GM19023 (cell line): Measurements from ENCODE around the gene MYL4.
"Not testable (repeated sequence)": the region's sequence is repeated elsewhere in the genome, so short reads cannot be mapped to it uniquely, and the experiment has no call there.

ENCODE experiments used
- ATAC-seq: cut with Tn5 transposase; IDR thresholded peaks from one replicate; pipeline ENCODE4 v1.9.1; 2021; ENCODE audit warnings: mild to moderate bottlenecking, moderate library complexity; ENCODE audit not compliant: unreplicated experiment

Gene MYL4

DNA sequence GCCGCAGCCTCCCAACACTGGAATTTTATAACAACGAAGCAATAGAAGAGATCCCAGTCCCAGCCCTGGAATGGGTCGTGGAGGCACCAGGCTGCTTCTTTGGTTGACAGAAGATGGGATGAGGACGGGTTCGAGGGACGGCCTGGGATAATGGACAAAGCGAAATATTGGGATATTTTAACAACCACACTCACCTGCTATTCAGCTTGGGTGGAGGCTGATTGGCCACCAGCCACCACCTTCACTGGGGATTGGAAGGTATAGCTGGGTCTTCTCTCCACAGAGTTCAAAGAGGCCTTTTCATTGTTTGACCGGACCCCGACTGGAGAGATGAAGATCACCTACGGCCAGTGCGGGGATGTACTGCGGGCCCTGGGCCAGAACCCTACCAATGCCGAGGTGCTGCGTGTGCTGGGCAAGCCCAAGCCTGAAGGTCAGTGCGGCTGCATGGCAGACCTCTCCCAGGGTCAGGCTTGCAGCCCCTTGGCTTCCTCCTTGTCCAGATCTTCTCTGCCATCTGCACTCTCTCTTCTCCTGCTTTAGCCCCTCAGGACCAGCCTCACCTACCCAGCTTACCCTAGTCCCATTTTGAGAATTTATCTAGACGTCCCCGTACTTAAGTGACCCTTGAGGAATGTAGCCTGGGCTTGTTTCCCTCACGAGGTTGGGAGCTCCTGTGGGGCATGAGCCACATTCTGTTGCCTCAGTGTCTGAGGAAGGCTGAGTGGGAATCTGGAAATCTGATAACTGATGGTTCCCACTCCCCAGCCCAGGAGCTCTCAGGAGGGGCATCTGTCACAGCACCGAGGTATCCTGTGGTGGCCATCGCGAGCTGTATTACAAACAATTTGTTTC, 10.7 kb downstream of the MYL4 start:
- no peak for ATAC-seq

DNA sequence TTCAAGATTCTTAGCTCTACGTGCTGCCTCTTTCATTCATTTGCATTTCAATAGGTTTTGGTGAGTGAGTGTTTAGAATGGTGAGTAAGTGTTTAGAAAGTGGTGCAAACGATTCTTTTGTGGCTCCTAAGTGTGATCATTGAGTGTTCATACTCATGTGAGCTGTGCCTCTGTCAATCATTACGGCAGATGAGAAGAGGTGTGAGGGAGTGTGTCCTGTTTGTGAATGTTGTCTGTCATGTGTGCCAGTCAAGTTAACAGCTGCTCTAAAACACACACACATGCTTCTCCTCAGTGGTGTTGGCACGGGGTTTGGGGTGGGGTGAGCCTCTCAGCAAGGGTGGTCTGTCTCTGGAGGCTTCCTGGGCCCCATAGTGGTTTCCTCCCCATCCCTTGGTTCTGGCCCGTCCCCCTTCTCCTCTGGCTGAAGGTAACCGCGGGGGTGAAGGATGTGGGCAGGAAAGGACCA, 11.4 kb downstream of the MYL4 start:
- ATAC-seq = no peak

DNA sequence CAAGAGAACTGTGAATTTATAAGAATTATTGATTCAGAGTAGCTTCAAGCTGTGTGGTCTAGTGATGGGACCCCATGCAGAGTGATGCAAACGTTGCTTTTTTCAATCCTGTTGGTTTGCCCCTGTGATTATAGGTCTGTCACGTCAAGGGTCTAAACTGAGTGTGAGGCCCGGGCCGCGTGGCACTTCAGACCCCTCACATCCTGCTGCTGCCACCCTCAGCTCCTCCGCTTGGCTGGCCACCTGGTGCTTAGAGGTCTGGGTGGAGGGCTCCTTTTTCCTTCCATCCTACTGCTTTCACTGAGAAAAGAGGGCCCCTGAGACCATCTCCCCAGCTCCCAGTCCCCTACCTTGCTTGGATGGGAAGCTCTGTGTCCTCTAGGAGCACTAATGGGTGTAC, 12.0 kb downstream of the MYL4 start:
- ATAC-seq = no peak

DNA sequence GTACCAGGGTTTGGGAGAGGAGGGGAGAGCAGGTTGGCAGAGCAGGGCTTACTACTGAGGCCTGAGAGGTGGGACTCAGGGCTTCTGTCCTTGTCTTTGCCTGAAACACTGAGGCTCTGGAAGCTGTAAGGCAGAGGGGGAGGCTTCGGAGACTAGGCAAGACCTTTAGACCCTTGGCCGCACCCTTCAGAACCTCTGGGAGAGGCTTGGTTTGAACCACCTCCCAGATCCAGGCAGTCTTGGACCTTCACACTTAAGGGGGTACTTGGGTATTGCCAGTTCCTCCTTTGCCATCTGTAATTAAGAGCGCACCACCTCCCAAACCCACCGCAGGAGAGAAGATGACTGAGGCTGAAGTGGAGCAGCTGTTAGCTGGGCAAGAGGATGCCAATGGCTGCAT, 12.9 kb downstream of the MYL4 start:
- ATAC-seq = no peak

DNA sequence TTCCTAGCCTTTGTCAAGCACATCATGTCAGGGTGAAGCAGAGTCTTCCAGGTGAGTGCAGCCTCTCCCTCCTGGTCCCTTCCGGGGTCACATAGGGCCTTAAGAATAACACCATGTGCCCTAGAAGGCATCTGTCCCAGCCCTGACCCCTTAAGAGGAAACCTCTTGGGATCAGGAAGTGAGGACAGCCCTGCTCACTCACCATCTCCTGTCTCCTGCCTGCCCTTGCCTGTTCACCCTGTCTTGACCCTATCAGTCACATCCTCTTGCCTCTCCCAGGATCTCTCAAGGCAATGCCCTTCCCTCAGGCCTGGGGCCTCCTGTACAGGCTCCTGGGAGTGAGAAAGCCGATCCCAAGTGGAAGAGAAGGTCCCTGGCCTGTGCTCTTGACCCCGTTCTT, 13.9 kb downstream of the MYL4 start:
- ATAC-seq = no peak

DNA sequence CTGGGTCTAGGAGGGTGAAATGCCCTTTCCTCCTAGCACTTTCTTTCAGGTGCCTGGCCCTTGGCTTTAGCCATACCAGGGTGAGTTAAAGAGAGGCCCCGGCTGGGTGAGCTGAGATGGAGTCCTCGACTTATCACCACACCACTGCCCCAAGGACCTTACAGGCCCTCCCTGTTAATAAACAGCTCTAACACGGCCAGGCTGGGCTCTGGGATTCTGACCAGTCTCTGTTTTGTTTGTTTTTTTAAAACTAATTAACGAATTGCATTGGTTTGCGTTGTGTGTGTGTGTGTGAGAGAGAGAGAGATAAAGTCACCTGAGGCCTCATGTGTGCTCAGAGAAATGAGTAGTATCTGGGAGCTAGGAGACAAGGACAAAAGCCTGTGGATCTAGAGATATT, 14.3 kb downstream of the MYL4 start:
- no peak for ATAC-seq

DNA sequence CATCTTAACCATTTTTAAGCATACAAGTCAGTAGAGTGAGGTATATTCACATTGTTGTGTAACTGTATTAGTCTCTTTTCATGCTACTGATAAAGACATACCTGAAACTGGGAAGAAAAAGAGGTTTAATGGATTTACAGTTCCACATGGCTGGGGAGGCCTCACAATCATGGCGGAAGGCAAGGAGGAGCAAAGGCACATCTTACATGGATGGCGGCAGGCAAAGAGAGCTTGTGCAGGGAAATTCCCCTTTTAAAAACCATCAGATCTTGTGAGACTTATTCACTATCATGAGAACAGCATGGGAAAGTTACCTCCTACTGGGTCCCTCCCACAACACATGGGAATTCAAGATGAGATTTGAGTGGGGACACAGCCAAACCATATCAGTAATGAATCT, 14.9 kb downstream of the MYL4 start:
- ATAC-seq = not testable (repeated sequence)

DNA sequence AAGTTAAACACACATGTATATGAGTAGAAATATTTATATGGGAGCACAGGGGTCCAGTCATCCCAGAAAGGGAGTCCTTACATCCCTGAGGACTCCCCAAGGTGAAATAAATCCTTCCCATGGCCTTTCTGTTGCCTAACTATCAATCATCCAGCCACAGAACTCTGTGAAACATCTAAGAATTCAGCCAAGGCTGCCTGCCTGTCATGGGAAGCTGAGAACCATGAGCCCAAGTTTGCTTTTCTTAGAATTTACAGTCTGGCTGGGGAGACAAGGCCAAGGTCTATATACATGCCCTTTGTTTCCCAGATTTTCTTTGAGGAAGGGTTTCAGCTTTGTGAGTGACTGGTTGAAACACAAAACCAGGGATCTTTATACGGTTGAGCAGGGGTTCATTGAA, 15.8 kb downstream of the MYL4 start:
- no peak for ATAC-seq

DNA sequence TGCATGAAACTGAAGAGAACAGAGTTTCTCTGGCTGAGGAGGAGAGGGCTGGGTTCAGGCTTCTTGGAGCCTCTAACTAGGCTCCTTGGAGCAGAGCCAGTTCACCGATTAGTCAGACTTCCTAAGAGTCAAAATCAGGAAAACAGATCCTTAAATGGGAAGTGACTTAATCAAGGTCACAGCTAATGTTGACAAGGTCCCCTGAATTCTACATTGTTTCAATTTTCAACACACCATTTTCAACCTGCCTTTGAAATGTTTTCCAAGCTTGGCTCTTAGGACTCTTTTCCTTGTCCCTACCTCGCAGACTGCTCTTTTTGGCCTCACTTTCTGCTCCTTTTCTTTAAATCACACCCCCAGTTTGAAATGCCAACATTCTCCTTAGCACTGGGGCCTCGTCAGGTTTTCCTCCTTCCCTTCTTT, 16.3 kb downstream of the MYL4 start:
- ATAC-seq = no peak

DNA sequence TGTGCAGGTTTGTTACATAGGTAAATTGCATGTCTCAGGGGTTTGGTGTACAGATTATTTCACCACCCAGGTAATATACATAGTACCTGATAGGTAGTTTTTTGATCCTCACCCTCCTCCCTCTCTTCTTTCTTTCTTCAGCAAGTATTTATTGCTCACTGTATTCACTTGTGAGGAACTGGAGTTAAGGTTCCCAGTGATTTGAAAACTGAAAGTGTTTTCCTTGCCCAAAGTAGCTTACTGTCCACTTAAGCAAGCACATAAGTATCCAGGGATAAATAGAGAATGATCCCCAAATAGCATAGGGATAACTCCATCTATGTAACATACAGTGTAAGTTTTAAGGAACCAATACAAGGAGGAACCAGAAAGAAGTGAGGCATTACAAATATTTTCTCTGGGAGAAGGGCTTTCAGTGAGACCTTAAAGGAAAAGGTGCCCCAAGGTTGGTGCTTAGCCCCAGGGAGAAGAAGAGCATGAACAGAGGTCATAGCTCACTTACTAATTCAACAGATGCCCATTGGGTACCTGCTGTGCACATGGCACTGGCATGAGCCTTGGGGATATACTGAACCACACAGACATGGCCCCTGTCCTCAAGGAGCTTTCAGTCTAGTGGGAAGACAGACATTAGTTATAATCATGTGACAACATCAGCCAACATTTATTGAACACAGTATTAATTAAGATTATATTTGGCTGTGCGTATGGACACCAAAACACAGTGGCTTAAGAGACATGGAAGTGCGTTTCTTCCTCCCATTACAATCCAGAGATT, 17.0 kb downstream of the MYL4 start:
- ATAC-seq = no peak

DNA sequence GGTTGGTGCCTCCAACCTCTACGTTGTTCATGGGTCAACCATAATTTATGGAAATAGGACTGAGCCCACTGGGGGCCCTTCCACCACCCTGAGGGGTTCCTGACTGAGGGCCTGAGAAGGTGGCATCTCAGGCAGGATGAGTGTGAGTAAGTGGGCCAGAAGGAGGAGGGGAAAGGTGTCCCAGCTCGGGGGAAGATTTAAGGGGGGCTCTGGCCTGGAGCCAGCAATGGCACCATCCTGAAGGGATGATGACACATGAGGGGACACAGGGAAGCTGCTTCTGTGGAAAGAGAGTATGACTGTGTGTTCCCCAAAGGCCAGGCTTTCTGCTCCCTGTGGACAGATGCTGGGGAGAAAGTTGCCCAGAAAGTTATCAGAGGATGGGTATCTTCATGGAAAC, 18.7 kb downstream of the MYL4 start:
- no peak for ATAC-seq

DNA sequence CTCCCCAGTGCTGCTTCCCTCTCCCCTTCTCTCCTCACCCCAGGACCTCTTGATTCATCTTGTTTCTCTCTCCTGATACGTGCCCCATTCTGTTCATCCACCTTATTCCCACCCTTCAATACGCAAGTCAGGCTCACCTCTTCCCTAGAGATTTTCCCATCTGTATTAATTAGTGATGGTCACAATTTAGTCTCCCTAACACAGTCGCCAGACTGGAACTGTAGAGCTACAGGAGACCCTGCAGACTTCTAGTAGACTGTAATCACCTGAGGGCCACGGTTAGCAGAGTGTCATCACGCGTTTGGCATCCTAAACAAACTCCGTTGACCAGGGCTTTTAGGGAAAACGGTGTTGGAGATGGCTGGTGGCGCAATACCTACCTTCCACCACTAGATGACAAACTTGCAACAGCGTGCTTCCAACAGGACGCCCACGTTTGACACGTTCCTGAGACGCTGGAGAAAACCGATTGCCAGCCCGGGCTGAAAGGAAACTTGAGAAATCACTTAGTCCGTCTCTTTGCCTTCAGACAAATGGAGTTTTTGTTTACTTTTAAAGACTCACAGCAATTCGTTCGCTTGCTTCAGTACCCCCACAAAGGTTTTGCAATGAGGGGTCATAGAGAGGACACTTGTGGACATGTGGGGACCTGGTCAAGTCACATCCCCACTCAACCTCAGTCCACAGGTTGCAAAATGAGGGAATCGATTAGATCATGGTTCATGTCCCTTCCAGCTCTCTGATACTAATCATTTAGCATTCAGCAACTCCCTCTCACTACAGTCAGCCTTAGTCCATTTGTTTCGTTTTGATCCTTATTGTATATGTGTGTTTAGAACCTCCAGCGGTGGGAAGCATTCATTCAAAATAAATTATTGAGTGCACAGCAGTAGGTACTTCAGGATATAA, 20.6 kb downstream of the MYL4 start:
- ATAC-seq = no peak

DNA sequence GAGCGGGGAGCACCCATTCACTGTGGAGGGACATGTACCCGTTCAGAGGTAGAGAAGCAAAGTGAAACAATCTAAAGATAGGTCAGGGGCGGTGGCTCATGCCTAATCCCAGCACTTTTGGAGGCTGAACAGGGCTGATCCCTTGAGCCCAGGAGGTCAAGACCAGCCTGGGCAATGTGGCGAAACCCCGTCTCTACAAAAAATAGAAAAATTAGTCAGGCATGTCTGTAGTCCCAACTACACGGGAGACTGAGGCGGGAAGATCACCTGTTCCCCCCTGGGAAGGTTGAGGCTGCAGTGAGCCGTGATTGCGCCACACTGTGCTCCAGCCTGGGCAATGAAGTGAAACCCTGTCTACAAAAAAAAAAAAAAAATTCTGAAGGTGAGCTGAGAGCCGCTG, 21.7 kb downstream of the MYL4 start:
- ATAC-seq = no peak

DNA sequence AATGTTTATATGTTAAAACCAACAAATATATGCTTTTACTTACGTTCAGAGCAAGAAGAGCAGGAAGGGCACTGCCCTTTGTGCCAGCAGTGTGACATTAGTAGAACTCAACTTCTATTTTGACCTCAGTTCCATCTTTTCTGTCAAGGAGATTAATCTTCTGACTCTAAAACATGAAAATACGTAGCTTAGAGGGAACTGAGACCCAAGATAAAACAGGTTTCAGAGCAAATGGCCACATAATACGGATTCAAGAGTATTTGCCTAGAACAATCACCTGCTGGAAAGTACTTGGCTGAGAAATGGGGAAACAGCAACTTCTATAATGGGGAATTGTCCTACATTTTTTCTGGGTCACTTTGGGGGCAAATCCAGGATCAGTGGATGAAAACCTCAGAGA, 22.2 kb downstream of the MYL4 start:
- no peak for ATAC-seq

DNA sequence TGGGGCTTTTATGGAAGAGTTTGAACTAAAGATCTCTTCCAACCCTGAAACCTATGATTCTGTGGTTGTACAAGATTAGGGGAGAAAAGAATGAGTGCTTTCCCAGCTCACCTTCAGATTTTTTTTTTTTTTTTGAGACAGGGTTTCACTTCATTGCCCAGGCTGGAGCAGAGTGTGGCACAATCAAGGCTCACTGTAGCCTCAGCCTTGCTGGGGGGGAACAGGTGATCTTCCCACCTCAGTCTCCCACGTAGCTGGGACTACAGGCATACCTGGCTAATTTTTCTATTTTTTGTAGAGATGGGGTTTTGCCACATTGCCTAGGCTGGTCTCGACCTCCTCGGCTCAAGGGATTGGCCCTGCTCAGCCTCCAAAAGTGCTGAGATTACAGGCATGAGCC, 22.7 kb downstream of the MYL4 start:
- ATAC-seq = no peak

DNA sequence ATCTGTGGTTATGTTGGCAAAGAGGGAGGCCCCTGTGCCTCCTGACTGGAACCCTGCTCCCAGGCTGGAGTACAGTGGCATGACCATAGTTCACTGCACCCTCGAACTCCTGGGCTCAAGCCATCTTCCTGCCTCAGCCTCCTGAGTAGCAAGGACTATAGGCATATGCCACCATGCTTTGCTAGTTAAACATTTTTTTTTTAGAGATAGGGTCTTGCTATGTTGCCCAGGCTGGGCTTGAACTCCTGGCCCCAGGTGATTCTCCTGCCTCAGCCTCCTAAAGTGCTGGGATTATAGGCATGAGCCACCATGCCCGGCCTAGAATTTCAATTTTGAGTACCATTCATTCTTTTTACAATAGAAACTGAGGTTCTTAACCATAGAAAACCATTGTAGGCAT, 23.3 kb downstream of the MYL4 start:
- no peak for ATAC-seq

DNA sequence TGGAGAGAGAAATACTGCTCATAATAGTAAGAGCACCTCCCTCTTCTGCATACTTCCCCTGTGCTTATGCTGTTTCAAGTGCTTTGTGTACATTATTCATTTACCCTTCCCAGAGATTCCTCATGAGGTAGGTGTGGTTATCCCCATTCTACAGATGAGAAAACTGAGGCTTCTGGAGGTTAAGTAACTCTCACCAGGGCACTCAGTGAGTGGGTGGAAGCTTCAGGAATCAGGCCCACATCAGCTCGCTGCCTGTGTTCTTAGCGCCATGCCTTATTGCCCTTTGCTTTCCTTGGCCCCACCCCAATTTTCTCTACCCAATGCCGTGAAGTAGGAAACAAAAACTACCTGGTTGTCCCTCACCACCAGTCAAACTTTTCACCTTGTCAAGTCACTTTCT, 26.4 kb downstream of the MYL4 start:
- ATAC-seq = no peak

DNA sequence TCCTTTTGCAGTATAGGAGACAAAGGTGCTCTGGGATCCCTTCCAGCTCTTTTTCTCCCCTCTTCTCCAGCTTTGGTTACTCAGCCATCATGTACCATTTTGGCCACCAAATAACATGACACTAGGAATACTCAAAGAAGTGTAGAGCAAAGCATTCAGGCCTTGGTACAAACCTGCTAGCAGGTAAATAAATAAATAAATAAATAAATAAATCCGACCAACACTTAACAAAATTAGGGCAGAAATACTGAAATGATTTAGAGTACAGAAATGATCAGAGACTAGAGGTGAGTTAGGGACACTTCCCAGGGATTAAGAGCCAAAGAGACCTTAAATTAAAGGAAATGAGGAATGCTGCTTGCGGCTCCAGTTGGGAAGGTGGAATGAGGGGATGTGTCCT, 26.8 kb downstream of the MYL4 start:
- no peak for ATAC-seq

DNA sequence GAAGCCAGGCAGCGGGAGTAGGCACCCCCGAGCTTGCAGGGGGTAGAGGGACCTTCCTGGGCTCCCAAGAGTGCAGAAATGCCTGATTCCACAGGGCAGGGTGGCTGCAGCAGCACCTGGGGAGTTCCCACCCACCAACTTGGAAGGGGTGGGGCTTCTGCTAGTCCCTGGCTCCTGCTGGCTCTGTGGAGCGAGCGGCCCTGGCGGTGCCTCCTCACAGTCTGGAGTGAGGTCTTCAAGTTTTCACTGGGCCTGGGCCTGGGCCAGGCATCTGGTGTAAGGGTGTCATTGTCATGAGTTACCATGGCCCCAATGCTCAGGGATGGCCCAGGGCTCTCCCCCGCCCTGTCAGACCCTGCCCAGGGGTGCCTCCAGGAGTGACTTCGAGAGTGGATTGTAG, 28.7 kb downstream of the MYL4 start:
- no peak for ATAC-seq

DNA sequence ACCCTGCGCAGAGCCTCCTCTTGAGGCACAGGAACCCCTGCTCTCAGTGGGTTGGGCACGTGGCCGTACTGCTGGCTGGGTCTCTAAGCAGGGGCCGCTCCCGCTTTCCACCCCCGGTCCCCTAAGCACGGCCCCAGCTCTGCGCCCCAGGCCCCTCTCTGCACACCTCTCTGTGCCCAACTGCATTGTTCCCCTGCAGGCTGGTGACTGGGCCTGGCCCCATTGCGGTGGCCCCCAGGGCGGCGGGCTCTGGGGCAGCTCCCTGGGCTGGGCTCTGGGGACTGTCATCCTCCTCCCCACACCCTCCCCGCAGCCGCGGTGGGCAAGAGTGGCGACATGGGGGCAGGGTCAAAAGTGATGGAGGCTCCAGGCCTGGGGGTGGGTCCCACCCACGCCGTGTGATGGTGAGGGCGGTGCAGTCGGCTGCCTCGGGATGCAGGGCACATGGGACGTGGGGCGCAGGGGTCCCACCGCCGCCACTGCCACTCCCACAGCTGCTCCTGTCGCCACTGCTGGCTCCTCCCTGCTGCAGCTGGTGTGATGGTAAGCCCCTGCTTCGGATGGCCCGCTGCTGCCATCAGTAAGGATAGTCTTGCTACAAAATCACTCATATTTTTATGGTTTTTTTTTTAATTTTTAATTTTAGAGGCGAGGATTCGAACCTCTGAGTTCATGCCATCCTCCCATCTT, 29.3 kb downstream of the MYL4 start:
- no peak for ATAC-seq

DNA sequence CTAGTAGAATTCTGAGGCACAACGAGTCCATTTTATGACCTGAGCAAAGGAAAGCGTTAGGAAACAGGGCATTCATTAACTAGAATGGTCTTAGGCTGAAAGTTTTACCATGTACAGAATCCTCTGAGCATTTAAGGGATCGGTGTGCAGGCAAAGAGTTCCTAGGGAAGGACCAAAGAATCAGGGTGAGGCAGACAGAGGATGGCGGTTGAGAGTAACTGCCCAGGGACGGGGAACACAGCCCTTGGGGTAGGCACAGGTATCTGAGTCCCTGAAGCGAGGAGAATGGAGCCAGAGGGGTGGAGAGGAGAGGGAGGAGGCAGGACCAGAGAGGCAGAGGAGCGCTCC, 30.4 kb downstream of the MYL4 start:
- no peak for ATAC-seq
